Measurements from ENCODE around the gene ELMO1. TPM values are rescaled to one million over a fixed set of nuclear protein-coding genes. Genes with fewer than 3 reads are reported as not detected.

The ELMO1 gene
- total RNA-seq, 2 experiments from 2014 or later: 129 to 137 TPM

DNA sequence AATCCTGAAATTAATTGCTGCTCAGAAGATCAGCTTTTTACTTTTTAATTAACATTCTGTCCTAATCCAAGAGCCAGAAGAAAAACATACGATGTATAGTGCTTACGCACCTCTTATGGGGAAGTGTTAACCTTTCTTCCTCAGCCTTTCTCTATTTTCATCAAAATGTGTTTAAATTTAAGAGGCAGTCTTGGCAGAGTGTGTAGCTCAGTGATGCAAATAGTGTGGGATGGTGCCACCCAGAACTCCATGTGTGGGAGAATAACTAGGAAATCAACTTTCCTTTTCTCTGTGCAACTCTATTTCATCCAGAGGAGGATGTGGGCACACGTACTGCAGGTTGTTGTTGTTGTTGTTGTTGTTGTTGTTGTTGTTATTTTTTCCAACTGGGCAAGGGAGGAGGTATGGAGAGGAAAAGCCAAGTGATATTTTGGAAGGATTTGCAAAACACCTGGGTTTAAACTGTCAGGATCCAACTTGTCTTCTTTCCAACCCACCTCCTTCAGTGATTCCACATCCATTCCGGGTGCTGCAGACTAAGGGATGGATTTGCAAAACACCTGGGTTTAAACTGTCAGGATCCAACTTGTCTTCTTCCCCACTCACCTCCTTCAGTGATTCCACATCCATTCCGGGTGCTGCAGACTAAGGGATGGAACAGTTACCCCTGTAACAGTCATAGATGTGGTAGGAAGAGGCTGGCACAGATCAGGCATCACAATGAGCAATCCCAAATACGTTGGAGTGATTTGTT lies 19.8 kb downstream of the ELMO1 start:
- no peaks in the 10 kb centered on the region for H3K27me3 Mint-ChIP-seq (ENCODE audit: low read depth)
- no peaks in the 10 kb centered on the region for H3K9me3 Mint-ChIP-seq
- no peak for DNase-seq
- intact Hi-C loops (cut with micrococcal nuclease): no loop called here
- CTCF ChIA-PET: interaction anchor here (1.3 kb wide), 1 partner anchor 9 kb away, joined by 3 read pairs; no protein-coding TSS in a partner anchor
- no peak overlapping the region for H3K27ac Mint-ChIP-seq
- H3K4me1 Mint-ChIP-seq (ENCODE audit: low read depth): peaks cover 85% of the 10 kb centered on the region
- peaks cover 27% of the 10 kb centered on the region for H3K36me3 Mint-ChIP-seq (ENCODE audit: low read depth)
- H3K4me3 Mint-ChIP-seq: no peak overlapping the region

DNA sequence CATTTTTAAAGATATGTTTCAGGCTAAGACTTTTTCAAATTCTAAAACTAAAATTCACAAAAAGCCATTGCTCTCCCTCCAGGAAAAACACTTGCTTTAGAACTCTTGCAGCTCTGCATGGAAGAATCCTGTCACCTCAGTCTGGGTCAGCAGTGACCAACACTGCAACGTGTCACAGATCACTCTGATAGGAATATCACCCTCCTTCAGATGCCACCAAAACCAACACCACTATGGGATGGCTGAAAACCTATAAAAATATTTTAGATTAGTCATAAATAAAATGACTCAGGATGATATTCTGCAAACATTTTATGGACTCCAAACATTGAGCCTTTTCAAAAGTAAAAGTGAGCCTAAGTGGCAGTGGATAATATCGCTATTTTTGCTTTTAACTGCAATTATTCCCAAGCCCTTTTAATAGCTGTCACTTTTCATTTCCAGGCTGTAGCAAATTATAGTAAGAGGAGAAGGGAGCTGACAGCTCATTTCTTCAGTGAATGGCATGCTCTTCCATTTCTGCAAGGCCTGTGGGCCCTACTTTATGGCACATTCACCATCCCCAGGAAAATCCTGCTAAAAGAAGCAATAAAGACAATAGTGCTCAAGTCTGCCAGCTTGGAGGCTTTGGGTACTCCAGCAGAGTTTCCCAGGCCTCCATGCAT lies 21.3 kb downstream of the ELMO1 start:
- CTCF ChIA-PET: interaction anchor here (0.9 to 1.4 kb wide), 4 partner anchors 9 to 85 kb away, joined by 3 to 4 read pairs (median 3); no protein-coding TSS in a partner anchor
- H3K4me3 Mint-ChIP-seq: no peak overlapping the region
- intact Hi-C loops (cut with micrococcal nuclease): no loop called here
- peaks cover 27% of the 10 kb centered on the region for H3K36me3 Mint-ChIP-seq (ENCODE audit: low read depth)
- H3K27me3 Mint-ChIP-seq (ENCODE audit: low read depth): no peaks in the 10 kb centered on the region
- peaks cover 73% of the 10 kb centered on the region for H3K4me1 Mint-ChIP-seq (ENCODE audit: low read depth)
- H3K27ac Mint-ChIP-seq: no peak overlapping the region
- H3K9me3 Mint-ChIP-seq: no peaks in the 10 kb centered on the region
- DNase-seq: no peak

DNA sequence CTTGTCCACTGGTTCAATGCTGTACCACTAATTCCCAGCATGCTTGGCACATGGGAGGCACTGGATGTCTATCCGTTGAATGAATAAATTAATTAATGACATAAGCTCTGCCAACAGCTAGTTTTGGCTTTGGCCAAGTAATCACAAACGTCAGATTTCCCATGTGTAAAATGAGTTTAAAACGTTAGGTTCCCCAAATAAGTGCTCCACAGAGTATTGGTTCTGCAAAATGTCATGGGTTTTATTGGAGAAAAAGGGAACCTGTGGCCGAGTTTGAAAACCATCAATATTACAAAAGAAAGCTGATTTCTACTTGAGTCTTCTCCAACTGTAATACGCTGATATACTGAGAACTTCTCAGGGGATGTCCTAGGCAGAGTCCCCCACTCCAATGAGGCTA lies 23.2 kb downstream of the ELMO1 start:
- intact Hi-C loops (cut with micrococcal nuclease): no loop called here
- H3K36me3 Mint-ChIP-seq (ENCODE audit: low read depth): peaks cover 22% of the 10 kb centered on the region
- H3K9me3 Mint-ChIP-seq: no peaks in the 10 kb centered on the region
- H3K4me1 Mint-ChIP-seq (ENCODE audit: low read depth): peaks cover 67% of the 10 kb centered on the region
- H3K4me3 Mint-ChIP-seq: no peak overlapping the region
- CTCF ChIA-PET: interaction anchor here (0.7 to 1.4 kb wide), 3 partner anchors 11 to 51 kb away, joined by 3 to 4 read pairs (median 4); no protein-coding TSS in a partner anchor
- no peak for DNase-seq
- H3K27ac Mint-ChIP-seq: no peak overlapping the region
- no peaks in the 10 kb centered on the region for H3K27me3 Mint-ChIP-seq (ENCODE audit: low read depth)

DNA sequence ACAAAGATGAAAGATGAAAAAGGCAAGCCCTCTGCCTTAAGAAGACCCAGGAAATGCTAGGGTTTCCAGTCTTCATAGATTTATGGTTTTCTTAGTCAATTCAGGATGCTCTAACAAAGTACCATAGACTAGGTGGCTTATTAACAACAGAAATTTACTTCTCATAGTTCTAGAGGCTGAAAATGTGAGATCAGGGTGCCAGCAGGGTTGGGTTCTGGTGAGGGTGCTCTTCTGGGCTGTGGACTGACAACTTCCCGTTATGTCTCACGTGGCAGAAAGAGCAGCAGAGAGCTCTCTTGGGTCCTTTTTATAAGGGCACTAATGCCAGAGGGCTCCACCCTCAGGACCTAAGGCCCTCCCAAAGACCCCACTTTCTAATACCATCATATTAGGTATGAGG lies 23.7 kb downstream of the ELMO1 start:
- Mint-ChIP-seq H3K27ac (no peak overlapping the region), H3K27me3 (ENCODE audit: low read depth) (no peaks in the 10 kb centered on the region), H3K4me1 (ENCODE audit: low read depth) (peaks cover 66% of the 10 kb centered on the region), H3K4me3 (no peak overlapping the region), H3K9me3 (no peaks in the 10 kb centered on the region), H3K36me3 (ENCODE audit: low read depth) (peaks cover 17% of the 10 kb centered on the region)
- CTCF ChIA-PET: interaction anchor here (1.3 to 1.4 kb wide), 2 partner anchors 12 to 25 kb away, joined by 4 read pairs; no protein-coding TSS in a partner anchor
- DNase-seq: no peak
- intact Hi-C loops (cut with micrococcal nuclease): no loop called here

- Mint-ChIP-seq H3K9me3 (no peaks in the 10 kb centered on the region), H3K36me3 (ENCODE audit: low read depth) (peaks cover 16% of the 10 kb centered on the region), H3K4me3 (no peak overlapping the region), H3K27ac (no peak overlapping the region), H3K27me3 (ENCODE audit: low read depth) (no peaks in the 10 kb centered on the region), H3K4me1 (ENCODE audit: low read depth) (peaks cover 64% of the 10 kb centered on the region)
- DNase-seq: no peak
- intact Hi-C loops (cut with micrococcal nuclease): no loop called here
- CTCF ChIA-PET: interaction anchor here (1.3 to 1.4 kb wide), 2 partner anchors 12 to 25 kb away, joined by 4 read pairs; no protein-coding TSS in a partner anchor
Observed at GRCh38 chr7:37424521-37424920, 24.1 kb downstream of the ELMO1 start.

DNA sequence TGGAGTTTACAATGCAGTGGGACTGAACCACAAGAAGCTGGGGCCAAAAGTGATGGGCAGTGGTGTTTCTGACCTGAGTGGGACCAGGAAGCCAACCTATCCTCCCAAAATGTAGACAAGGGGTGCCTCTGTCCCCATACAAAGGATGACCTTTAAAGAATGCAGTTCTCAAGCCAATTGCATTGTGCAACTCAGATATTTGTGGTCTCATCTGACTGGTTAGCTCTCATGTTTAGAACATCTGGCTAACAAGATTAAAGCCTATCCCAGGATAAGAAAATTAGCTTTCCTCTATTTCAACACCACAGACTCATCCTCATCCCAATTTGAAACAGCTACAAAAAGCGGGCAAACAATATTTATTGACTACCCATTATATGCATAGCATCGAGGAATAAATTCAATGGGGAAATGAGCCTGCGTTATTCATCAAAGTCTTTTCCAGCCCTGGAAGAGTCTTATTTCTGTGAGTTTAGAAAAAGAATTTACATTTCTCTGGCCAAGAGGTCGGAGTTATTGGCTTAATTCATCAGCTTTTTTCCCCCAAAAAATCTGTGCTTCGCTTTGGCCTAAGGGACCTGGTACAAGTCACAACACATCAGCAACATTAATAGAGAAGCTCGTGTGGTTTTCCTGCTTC lies 26.7 kb downstream of the ELMO1 start:
- H3K27ac Mint-ChIP-seq: no peak overlapping the region
- no peak for DNase-seq
- no peak overlapping the region for H3K4me3 Mint-ChIP-seq
- intact Hi-C loops (cut with micrococcal nuclease): no loop called here
- H3K36me3 Mint-ChIP-seq (ENCODE audit: low read depth): peaks cover 11% of the 10 kb centered on the region
- CTCF ChIA-PET: no interaction called here
- H3K27me3 Mint-ChIP-seq (ENCODE audit: low read depth): no peaks in the 10 kb centered on the region
- H3K4me1 Mint-ChIP-seq (ENCODE audit: low read depth): peaks cover 59% of the 10 kb centered on the region
- H3K9me3 Mint-ChIP-seq: no peaks in the 10 kb centered on the region

DNA sequence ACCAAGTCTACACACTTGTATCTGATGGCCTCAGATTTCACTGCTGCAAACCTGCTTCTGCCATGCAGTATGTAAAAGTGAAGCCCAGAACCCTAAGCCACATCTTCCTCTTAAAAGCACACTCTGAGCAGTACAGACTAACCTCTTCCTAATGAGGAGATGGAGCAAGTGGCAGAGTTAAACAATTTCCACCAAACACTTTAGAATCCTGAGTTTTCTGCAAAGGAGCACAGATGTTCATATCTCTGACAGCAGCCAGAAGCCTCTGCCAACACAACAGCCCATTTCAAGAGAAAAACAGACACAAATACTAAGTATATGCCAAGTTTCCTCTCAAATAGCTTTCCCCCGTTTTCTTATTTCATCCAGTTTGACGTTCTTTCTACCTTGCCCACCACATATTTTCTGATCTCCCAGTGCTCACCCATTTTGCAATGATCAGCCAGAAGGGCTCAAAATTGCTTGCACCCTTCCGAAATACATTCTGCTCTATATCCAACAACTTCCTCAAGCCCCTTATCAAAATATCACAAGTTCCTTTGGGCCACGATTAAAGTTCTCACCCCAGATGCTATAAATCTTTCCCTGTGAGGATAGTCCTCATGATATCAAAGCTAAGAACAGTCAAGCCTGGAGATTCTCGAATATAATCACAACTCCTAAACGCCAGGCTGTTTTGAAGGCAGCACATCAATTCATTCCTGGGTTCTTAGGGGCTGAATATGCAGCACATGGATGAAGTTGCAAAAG lies 27.5 kb downstream of the ELMO1 start:
- Mint-ChIP-seq H3K9me3 (no peaks in the 10 kb centered on the region), H3K36me3 (ENCODE audit: low read depth) (peaks cover 13% of the 10 kb centered on the region), H3K27ac (no peak overlapping the region), H3K4me1 (ENCODE audit: low read depth) (peaks cover 59% of the 10 kb centered on the region), H3K4me3 (no peak overlapping the region), H3K27me3 (ENCODE audit: low read depth) (no peaks in the 10 kb centered on the region)
- intact Hi-C loops (cut with micrococcal nuclease): no loop called here
- DNase-seq: no peak
- CTCF ChIA-PET: no interaction called here

DNA sequence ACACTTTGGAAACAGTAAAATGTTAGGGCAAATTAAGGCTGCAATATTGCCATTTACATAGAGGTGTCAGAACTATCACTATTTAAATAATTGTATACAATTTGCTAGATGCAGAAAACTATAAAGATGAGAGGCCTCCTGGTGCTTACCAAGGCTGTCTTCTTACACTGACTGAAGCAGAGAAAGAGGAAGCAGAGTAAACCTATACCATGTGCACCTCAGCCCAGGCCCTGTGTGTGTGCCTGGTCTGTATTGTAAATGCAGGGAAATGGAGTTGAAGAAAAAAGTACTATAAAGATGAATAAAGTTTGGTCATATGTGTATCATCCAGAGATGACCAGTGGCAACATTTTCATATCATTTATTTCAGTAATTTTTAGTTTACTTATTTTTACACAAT lies 29.2 kb downstream of the ELMO1 start:
- intact Hi-C loops (cut with micrococcal nuclease): no loop called here
- CTCF ChIA-PET: no interaction called here
- DNase-seq: no peak
- H3K27ac Mint-ChIP-seq: peak overlapping the region; percentile 30
- no peaks in the 10 kb centered on the region for H3K9me3 Mint-ChIP-seq
- no peak overlapping the region for H3K4me3 Mint-ChIP-seq
- H3K36me3 Mint-ChIP-seq (ENCODE audit: low read depth): peaks cover 19% of the 10 kb centered on the region
- H3K27me3 Mint-ChIP-seq (ENCODE audit: low read depth): no peaks in the 10 kb centered on the region
- peaks cover 57% of the 10 kb centered on the region for H3K4me1 Mint-ChIP-seq (ENCODE audit: low read depth)

- intact Hi-C loops (cut with micrococcal nuclease): no loop called here
- Mint-ChIP-seq H3K27ac (no peak overlapping the region), H3K36me3 (ENCODE audit: low read depth) (peaks cover 25% of the 10 kb centered on the region), H3K4me3 (no peak overlapping the region), H3K27me3 (ENCODE audit: low read depth) (no peaks in the 10 kb centered on the region), H3K4me1 (ENCODE audit: low read depth) (peaks cover 55% of the 10 kb centered on the region), H3K9me3 (no peaks in the 10 kb centered on the region)
- no peak for DNase-seq
- CTCF ChIA-PET: interaction anchor here (1.2 kb wide), 1 partner anchor 9 kb away, joined by 3 read pairs; no protein-coding TSS in a partner anchor
Observed at GRCh38 chr7:37418381-37418780, 30.3 kb downstream of the ELMO1 start.

DNA sequence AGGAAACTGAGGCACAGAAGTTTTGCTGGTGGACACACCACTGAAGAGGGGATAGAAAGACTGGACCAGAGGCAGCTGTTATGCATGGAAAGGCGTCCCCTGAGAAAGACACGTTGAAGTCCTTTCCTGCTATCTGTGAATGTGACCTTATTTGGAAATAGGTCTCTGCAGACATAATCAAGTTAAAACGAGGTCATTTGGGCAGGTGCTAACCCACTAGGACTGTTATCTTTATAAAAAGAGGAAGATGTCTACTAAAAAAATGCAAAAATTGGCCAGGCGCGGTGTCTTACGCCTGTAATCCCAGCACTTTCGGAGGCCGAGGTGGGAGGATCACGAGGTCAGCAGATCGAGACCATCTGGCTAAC lies 31.6 kb downstream of the ELMO1 start:
- no peaks in the 10 kb centered on the region for H3K9me3 Mint-ChIP-seq
- no peak for DNase-seq
- H3K4me3 Mint-ChIP-seq: no peak overlapping the region
- no peaks in the 10 kb centered on the region for H3K27me3 Mint-ChIP-seq (ENCODE audit: low read depth)
- H3K36me3 Mint-ChIP-seq (ENCODE audit: low read depth): peaks cover 32% of the 10 kb centered on the region
- no peak overlapping the region for H3K27ac Mint-ChIP-seq
- CTCF ChIA-PET: interaction anchor here (0.5 kb wide), 1 partner anchor 57 kb away, joined by 3 read pairs; no protein-coding TSS in a partner anchor
- intact Hi-C loops (cut with micrococcal nuclease): no loop called here
- H3K4me1 Mint-ChIP-seq (ENCODE audit: low read depth): peaks cover 68% of the 10 kb centered on the region

- CTCF ChIA-PET: interaction anchor here (0.5 kb wide), 1 partner anchor 57 kb away, joined by 3 read pairs; no protein-coding TSS in a partner anchor
- Mint-ChIP-seq H3K4me1 (ENCODE audit: low read depth) (peaks cover 69% of the 10 kb centered on the region), H3K36me3 (ENCODE audit: low read depth) (peaks cover 32% of the 10 kb centered on the region), H3K27ac (no peak overlapping the region), H3K27me3 (ENCODE audit: low read depth) (no peaks in the 10 kb centered on the region), H3K9me3 (no peaks in the 10 kb centered on the region), H3K4me3 (no peak overlapping the region)
- no peak for DNase-seq
- intact Hi-C loops (cut with micrococcal nuclease): no loop called here
Observed at GRCh38 chr7:37416378-37417106, 32.1 kb downstream of the ELMO1 start.
